GM21360 (cell line): ENCODE results near the gene TADA3.

Source experiments
- ATAC-seq: cut with Tn5 transposase; IDR thresholded peaks from one replicate; pipeline ENCODE4 v1.9.1; 2021; ENCODE audit warnings: mild to moderate bottlenecking, moderate library complexity; ENCODE audit not compliant: unreplicated experiment

TADA3 gene

DNA sequence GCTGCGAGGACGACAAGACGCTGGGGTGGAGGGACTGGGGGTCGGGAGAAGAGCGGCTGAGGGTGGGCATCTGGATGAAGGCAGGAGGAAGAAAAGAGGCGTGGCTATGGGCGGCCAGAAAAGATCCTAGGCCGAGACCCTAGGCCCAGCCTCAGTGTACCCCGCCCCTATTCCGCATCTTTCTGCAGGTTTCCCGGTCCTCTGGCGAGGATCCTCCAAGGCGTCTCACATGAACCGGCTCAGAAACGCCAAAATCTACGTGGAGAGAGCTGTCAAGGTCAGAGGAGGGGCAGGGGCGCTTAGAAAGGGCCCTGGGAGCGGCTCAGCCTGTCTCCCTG is 18.1 kb upstream of the TADA3 start:
- ATAC-seq = no peak

DNA sequence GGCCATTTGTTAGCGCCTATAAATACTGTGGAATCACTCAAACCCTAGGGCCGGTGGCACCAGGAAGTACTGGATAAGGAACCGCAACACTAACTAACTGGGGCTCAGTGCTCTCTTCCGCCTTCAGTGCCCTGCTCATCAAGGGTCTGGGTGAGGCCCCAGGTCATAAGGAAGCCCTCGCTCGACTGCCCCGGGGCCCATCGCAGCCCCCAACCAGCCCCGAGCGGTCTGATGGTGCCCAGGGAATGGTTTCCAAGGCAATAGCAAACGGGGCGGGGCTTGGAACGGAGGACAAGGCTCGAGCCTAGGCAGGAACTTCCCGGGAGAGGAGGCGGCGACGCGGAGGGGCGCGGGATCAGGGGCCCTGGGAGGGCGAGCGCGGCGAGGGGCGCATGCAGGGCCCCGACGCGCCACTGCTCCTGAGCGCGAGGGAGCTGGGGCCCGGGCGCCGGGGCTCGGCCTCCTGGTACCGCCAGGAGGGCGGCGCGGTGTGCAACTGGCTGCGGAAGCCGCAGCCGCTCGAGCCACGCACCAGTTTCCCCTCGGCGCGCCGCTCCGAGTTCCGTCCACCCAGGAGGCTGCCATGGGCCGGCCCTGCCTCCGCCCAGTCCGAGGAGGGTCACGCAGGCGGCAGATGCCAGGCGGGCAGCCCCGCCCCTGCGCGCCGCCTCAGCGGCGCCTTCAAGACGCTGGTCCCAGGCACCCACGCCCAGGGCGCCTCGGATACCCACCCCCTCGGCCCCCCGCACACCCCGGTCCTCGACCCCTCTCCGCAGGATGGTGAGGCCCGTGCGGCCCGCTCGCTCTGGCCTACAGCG is 17.6 kb upstream of the TADA3 start, which contains the start of gene TTLL3:
TSS of gene TTLL3 (plus strand) at position 648 of the 818 bp plus-strand sequence. CDS start 400 bp downstream, outside the sequence.
- ATAC-seq = peak; percentile 41

DNA sequence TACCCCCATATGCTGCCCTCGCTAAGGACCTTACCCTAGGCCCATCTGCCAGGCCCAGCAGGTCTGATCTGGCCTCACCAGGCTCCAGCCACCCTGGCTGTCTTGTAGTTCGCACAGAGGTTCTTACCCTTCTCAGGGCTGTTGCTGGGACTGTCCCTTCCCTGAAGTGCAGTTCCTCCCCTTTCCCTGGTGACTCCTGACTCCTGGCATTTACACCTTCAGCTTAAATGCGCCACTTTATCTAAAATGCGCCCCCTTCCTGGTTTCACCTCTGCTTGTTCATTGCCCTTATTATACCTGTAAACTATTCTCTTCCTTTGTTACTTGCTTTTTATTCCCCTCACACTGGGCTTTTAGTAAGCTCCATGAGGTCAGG is 17.0 kb upstream of the TADA3 start:
- peak; percentile 11 for ATAC-seq

DNA sequence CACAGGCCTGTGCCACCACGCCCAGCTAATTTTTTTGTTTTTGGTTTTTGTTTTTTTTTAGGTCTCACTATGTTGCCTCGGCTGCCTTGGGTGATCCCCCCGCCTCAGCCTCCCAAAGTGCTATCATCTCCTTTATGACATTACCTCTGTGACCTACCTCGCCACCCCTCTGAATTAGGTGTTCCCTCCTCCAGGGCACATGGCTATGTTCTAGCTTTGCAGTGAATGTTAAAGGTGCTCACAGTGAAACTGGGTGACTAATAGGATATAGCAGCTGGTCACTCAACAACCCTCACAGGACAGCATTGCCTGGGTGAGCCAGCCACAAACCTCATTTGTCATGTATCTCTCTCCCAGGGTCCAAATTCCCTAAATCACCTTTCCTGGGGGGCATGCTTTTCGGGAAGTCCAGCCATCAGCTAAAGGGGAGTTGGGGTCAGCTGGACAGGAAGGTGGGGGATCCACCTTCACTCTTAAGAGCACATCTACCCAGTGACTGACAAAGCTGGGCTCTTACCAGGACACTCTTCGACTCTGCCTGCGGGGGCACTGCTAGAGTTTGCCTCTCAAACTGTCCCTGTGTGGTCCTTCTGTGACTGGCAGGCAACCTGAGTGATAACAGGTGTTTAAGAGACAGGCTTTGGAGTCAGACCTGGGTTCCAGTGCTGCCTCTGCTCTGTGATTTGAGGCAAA is 16.2 kb upstream of the TADA3 start:
- no peak for ATAC-seq

DNA sequence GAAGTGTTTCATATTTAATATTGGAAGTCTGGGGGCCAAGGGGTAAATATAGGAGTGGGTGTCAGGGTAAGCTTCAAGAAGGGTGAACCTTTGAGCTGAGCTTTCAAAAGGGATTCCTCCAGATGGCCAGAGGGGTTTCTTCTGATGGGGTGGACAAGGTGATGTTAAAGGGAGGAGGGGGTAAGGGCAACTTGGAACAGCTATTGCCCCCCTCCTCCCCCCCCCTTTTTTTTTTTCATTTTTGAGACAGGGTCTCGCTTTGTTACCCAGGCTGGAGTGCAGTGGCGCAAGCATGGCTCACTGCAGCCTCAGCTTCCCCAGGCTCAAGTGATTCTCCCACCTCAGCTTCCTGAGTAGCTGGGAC is 15.7 kb upstream of the TADA3 start:
- no peak for ATAC-seq

DNA sequence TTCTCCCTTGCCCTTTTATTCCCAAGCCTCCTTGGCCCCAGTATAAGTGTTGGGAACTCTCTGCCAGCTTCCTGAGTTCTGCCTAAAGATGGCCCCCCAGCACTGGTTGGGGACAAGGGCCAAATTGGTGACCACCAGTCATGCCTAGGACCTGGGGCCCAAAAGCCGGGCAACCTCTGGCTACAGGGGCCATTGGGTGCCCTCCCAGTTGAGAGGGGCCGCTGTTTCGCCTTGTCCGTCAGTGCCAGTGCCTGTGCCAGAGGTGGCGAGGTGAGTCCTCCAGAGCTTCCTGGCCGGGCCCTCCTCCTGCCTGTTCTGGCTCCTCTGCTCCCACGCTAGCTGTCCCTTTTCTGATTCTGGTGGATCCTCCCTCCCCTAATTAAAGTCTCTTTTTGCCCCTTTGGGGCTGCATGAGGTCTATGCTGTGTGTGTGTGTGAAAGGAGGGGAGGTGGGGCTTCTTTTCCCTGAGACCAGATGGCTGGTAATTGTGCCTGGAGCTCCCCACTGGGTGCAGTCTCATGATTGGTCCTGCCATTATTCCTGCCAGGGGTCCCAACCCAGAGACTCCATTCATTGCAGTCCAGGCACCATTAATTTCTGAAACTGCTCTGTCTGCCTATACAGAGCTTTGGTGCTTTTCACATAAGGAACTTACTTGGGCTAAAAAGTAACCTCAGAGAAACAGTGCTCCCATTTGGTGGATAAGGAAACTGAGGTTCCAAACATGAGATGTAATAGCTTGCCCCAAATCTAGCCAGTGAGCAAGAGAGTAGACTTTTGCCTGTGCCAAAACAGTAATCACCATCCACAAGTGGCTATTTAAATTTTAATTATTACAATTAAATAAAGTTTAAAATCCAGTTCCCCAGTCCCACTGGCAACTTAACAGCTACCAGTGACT is 14.7 kb upstream of the TADA3 start:
- no peak for ATAC-seq

DNA sequence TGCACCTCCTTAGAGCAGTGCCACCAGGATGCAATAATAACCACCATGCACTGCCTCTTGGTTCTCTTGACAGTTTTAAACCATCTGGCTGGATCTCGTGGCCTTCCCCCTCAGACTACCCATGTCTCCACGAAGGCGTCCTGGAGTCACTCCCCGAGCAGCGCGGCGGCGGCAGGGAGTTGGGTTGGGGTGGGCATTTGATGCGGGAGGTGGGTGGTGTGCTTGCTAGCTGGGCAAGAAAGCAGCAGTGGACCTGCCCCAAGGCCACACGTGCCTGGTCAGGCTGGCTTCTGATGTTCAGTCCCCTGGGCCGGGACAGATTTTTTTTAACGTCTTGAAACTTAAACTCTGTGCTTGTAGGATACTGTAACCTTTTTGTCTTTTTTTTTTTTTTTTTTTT is 13.9 kb upstream of the TADA3 start:
- ATAC-seq = no peak

DNA sequence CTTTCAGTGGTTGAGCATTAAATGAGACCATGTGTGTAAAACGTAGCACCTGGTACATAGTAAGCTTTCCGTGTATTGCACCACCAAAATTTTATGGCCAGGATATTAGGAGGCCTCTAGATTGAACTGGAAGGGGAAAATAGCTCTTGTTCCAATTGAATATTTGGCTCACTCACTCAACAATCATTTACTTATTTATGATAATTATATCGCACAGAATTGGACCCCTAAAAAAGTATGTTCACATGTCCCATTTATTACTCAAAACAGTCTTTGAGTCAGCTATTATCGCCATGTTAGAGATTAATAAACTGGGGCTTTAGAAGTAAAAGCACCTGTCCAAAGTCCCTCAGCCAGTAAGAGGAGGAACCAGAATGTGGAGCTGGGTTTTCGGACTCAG is 12.7 kb upstream of the TADA3 start:
- no peak for ATAC-seq

DNA sequence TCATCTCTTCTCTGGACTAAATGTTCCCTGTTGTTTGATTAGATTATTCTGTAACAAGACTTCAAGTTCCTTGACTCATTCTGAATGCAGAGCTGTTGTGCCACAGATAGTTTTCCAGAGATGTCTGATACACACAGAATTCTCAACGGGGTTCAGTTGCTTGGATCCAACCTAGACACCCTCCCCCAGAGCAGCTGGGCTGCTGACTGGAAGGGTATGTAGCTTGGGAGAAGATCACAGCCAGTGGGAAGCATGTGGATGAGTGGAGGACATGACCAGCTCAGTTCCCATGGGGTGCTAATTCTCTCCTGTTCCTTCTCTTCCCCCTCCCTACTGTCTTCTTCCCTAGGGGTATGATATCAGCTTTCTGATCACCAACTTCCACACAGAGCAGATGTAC is 11.2 kb upstream of the TADA3 start:
- no peak for ATAC-seq

DNA sequence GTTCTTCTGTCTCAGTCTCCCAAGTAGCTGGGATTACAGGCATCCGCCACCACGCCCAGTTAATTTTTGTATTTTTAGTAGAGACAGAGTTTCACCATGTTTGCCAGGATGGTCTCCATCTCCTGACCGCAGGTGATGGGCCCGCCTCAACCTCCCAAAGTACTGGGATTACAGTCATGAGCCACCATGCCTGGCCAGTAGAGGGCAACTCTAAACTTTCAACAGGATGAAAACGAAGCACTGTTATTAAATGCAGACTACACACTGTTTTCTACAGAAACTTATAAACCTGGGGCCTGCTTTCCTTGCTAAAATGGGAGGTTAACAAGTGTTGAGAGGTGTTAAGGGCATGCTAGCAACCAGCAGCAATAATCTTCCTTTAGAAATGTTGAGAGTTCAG is 8.3 kb upstream of the TADA3 start:
- no peak for ATAC-seq

DNA sequence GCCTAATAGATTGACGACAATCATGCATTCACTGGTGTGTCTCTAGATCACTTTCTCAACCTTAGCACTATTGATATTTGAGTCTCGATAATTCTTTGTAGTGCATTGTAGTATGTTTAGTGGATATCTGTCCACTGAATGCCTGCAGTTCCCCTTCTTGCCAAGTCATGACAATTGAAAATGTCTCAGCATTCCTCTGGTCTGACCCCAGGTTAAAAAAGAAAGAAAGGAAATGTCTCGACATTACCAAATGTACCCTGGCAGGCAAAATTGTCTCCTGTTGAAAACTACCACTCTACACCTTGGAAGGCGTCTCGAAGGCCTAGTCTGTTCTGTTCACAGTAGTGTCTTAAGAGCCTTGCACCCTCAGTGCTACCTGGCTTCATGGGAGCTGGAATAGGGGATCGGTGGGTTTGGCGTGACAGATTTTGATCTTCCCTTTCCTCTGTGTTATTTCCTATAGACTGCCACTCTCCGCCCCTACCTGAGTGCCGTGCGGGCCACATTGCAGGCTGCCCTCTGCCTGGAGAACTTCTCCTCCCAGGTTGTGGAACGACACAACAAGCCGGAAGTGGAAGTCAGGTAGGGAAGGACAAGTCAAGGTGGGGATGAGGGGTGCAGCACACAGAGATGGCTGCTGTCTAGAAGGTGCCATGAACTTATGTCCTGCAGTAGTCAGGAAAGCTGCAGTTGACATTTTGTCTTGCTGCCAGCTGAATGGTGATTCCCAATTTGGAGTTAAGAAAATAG is 5.1 kb upstream of the TADA3 start:
- ATAC-seq = no peak

DNA sequence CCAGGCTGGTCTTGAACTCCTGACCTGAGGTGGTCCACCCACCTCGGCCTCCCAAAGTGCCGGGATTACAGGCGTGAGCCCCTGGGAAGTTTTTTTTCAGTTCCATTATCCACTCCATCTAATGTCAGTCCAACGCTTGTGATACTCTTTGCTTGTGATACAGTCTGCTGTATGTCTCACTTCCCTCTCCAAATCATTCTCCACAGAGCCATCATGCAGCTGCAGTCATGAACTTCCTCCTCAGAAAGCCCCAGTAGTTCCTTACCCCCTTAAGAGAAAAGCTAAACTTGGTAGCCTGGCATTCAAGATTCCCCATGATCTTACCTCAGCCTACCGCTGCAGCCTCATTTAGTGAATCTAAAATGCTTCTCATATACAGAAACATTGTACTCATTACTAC is 2.9 kb upstream of the TADA3 start:
- ATAC-seq = no peak

DNA sequence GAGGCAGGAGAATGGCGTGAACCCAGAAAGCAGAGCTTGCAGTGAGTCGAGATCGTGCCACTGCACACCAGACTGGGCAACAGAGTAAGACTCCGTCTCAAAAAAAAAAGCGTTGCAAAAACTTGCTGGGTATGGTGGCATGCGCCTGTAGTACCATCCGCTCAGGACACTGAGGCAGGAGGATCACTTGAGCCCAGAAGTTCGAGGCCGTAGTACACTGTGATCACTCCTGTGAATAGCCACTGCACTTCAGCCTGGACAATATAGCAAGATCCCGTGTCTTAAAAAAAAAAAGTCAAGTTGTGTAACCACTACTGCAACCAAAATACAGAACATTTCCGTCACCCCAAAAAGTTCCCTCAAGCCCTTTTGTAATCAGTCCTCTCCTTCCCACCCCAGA is 2.1 kb upstream of the TADA3 start:
- no peak for ATAC-seq

DNA sequence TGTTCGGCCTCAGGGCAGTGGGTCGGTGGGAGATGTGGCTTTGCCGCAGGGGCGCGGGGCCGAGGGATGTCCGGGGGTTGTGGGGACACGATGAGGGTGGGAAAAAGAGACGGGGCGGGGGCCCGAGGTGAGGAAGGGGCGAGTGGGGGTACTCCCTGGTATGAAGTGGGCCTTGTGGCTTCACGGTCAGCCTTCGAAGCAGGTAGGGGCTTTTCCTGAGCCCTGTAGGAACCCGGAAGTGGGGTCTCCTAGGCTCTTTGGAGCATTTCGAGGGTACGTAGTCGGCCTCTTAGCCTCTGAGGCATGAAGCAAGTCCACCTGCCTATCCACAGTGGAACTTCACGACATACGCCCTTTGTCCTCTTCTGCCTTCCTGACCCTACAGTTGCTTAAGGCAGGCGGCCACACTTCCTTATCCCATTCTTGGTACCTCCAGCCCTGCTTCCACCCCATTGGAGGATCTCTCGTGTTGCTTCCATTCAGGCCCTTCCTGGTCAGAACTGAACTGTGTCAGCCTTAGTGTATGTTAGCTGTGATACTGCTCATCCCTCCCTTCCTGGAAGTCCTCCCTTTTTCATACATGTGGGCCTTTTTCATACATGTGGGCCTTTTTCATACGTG is 998 bp upstream of the TADA3 start:
- ATAC-seq = peak; percentile 3

DNA sequence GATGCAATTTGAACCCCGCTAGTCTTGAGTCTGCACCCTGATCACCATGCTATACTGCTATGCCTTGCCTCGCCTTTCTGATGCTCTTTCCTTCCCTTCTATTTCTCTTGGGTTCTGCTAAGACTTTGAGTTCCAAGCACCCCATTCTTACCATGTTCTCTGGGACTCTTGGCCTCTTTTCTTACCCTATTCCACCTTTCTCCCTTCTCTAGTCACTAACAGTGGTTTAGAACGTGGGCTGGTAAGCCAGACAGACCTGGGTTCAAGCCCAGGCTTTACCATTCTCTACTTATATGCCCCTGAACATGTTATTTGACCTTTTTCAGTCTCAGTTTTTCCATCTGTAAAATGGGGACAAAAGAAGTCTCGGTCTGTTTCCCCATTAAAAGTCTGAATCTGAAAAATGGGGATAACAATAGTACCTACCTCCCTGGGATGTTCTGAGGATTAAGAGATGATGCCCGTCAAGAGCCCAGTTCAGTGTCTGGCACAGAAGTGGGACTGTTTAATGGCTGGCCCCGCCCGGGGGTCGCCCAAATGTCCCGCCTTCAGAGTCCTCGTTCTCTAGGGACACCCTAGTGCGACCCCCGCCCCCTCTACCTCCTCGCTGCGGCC is 376 bp downstream of the TADA3 start:
- ATAC-seq = no peak

DNA sequence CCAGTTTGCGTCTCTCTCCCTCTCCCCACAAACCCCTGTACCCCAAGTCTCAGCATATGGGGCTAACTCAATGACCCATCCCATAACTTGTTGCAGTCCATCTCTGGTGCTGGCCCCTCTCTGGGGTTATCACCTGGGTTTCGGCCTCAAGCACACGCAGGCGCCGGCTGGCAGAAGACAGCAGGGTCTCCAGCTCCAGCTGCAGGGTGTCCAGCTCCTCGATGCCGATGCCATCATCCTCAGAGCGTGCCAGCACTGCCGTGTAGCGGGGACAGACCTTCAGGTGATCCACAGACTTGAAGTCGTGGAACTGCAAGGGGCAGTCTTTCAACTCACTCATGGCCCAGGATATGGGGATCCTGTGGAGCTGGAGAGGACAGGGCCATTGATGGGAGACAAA is 1.1 kb downstream of the TADA3 start:
- no peak for ATAC-seq

DNA sequence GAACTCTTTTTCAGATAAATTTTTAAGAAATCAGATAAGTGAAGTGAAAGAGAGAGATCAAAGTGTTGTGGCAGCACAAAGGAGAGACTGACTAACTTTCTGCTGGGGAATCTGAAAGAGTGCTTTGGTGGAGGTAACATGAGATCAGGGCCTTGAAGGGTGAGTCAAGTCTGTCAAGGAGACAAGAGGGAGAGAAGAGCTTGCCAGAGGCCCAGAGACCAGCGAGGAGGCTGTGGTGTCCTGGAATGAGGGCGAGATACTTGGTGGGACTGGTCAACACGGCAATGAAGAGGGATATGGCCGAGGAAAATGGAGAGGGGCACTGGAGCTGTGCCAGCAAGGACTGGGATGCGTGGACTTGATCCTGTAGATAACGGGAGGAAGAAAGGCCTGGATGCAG is 4.6 kb downstream of the TADA3 start:
- ATAC-seq = no peak

DNA sequence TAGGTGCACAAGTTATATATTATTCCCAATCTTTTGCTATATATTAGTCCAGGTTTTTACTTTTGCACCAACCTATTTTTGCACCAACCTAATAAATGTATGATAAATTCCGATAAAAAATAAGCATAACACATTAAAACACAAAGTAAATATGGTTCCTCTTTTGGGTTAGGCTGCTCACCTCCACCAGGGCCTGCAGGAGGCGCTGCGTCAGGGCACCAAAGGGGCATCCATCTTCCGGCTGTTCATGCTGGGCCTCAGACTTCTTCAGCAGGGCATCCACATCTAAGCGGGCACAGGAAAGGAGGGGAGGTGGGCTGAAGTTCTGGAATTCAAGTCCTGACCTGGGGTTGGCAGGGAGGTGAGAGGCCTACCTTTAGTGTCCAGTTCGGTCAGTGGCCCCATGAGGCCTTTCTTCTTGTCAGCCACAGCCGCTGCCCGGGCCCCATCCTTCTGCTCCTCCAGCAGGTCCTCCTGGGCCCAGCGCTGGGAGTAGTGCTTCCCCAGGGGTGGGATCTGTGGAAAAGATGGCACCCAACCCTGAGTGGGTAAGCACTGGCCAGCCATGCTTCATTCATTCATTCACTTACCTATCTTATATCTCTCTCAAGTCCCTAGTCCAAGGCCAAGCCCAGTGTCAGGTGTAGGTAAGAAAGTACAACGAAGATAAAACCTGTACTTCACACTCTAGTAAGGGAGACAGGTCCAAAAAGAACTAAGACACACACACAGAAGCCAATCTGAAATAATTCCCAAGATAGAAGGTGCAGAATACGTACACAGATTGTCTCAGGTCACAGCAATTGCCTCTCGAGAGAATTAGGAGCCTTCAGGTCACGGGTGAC is 5.2 kb downstream of the TADA3 start:
- ATAC-seq = no peak

DNA sequence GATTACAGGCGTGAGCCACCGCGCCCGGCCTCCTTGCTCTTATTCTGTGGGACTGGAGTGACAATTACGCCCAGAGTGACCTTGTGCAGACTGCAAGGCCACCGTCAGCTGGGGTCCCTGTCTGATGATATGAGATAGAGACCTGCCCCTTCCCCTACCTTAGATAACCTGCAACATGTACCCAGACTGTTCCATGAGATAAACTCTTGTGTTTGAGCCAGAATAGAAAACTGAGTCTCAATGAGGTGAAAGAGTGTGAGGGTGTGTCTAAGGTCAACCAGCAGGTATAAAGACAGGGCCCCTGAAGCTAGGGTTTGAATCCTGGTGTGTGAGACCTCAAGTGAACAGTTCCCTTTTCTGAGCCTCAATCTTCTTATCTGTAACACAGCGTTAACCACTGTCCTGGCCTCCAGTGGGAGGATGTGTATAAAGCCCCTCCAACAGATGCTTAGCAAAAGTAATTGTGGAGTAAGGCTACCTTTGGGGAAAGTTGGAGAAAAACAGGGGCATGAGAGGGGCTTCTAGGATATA is 6.0 kb downstream of the TADA3 start:
- no peak for ATAC-seq
